Measurements from ENCODE around the gene WDR53. TPM values are rescaled to one million over a fixed set of nuclear protein-coding genes. Genes with fewer than 3 reads are reported as not detected.
"Not testable (repeated sequence)": the region's sequence is repeated elsewhere in the genome, so short reads cannot be mapped to it uniquely, and the experiment has no call there.

The WDR53 gene
- 10 to 100 TPM; 27.3 to 27.5 TPM for total RNA-seq

- Mint-ChIP-seq H3K4me3 (peak within 1 kb of the TSS; percentile 97), H3K4me1 (peaks cover 38% of the 10 kb centered on the region), H3K27me3 (no peaks in the 10 kb centered on the region)
These were observed at the start of gene WDR53, which contains the start of gene FBXO45 for GRCh38 chr3:196568246-196569002. WDR53 (minus strand) TSS chr3:196568554; CDS start chr3:196561475, 7,079 bp downstream. FBXO45 (plus strand) TSS chr3:196568660; CDS start chr3:196568985, 325 bp downstream.

GRCh38 chr3:196617256-196617655, 48.9 kb upstream of the WDR53 start:
- peaks cover 1% of the 10 kb centered on the region for H3K9me3 Mint-ChIP-seq

More at GRCh38 chr3:196568246-196569002, at the start of gene WDR53, which contains the start of gene FBXO45:
- DNase-seq = peak; percentile 96
- Mint-ChIP-seq H3K27ac (peak within 1 kb of the TSS; percentile 96), H3K36me3 (peaks cover 15% of the 10 kb centered on the region), H3K9me3 (no peaks in the 10 kb centered on the region)

GRCh38 chr3:196615234-196615633, 46.9 kb upstream of the WDR53 start:
- H3K4me1 Mint-ChIP-seq = peaks cover 24% of the 10 kb centered on the region
- DNase-seq, H3K27me3 Mint-ChIP-seq, H3K27ac Mint-ChIP-seq, H3K9me3 Mint-ChIP-seq, H3K36me3 Mint-ChIP-seq, H3K4me3 Mint-ChIP-seq: not testable (repeated sequence)

More at GRCh38 chr3:196617256-196617655, 48.9 kb upstream of the WDR53 start:
- H3K27ac Mint-ChIP-seq = no peak overlapping the region
- no peaks in the 10 kb centered on the region for H3K27me3 Mint-ChIP-seq
- H3K36me3 Mint-ChIP-seq = no peaks in the 10 kb centered on the region
- H3K4me3 Mint-ChIP-seq = no peak overlapping the region
- peaks cover 24% of the 10 kb centered on the region for H3K4me1 Mint-ChIP-seq
- no peak for DNase-seq

GRCh38 chr3:196611761-196612483, 43.6 kb upstream of the WDR53 start:
- peak overlapping the region; percentile 73 for H3K27ac Mint-ChIP-seq
- no peak overlapping the region for H3K4me3 Mint-ChIP-seq
- peaks cover 24% of the 10 kb centered on the region for H3K4me1 Mint-ChIP-seq
- H3K36me3 Mint-ChIP-seq = no peaks in the 10 kb centered on the region
- H3K9me3 Mint-ChIP-seq = peaks cover 1% of the 10 kb centered on the region
- H3K27me3 Mint-ChIP-seq = no peaks in the 10 kb centered on the region
- no peak for DNase-seq

GRCh38 chr3:196609805-196610515, 41.6 kb upstream of the WDR53 start:
- Mint-ChIP-seq H3K27ac (peak overlapping the region; percentile 68), H3K9me3 (peaks cover 1% of the 10 kb centered on the region), H3K4me3 (peak overlapping the region; percentile 14), H3K36me3 (no peaks in the 10 kb centered on the region), H3K27me3 (no peaks in the 10 kb centered on the region), H3K4me1 (peaks cover 24% of the 10 kb centered on the region)
- DNase-seq = no peak

GRCh38 chr3:196609343-196609775, 41.0 kb upstream of the WDR53 start:
- Mint-ChIP-seq H3K9me3 (peaks cover 1% of the 10 kb centered on the region), H3K36me3 (no peaks in the 10 kb centered on the region), H3K27ac (peak overlapping the region; percentile 68), H3K4me3 (peak overlapping the region; percentile 14), H3K4me1 (peaks cover 29% of the 10 kb centered on the region), H3K27me3 (no peaks in the 10 kb centered on the region)
- DNase-seq = peak; percentile 90

GRCh38 chr3:196608693-196609092, 40.3 kb upstream of the WDR53 start:
- Mint-ChIP-seq H3K27ac (no peak overlapping the region), H3K27me3 (no peaks in the 10 kb centered on the region), H3K4me1 (peaks cover 29% of the 10 kb centered on the region)

GRCh38 chr3:196604548-196604947, 36.2 kb upstream of the WDR53 start:
- Mint-ChIP-seq H3K27ac (no peak overlapping the region), H3K4me1 (peaks cover 7% of the 10 kb centered on the region), H3K4me3 (no peak overlapping the region), H3K27me3 (no peaks in the 10 kb centered on the region), H3K36me3 (no peaks in the 10 kb centered on the region), H3K9me3 (no peaks in the 10 kb centered on the region)
- peak; percentile 49 for DNase-seq

More at GRCh38 chr3:196608693-196609092, 40.3 kb upstream of the WDR53 start:
- Mint-ChIP-seq H3K4me3 (no peak overlapping the region), H3K36me3 (no peaks in the 10 kb centered on the region), H3K9me3 (peaks cover 1% of the 10 kb centered on the region)
- DNase-seq = no peak

GRCh38 chr3:196603683-196604082, 35.3 kb upstream of the WDR53 start:
- H3K27me3 Mint-ChIP-seq = no peaks in the 10 kb centered on the region
- H3K4me1 Mint-ChIP-seq = peaks cover 4% of the 10 kb centered on the region
- no peak for DNase-seq
- H3K27ac Mint-ChIP-seq = no peak overlapping the region
- H3K36me3 Mint-ChIP-seq = no peaks in the 10 kb centered on the region
- no peaks in the 10 kb centered on the region for H3K9me3 Mint-ChIP-seq
- H3K4me3 Mint-ChIP-seq = no peak overlapping the region

GRCh38 chr3:196602673-196603072, 34.3 kb upstream of the WDR53 start:
- Mint-ChIP-seq H3K27me3 (no peaks in the 10 kb centered on the region), H3K4me1 (peaks cover 6% of the 10 kb centered on the region), H3K36me3 (no peaks in the 10 kb centered on the region), H3K9me3 (no peaks in the 10 kb centered on the region), H3K27ac (no peak overlapping the region), H3K4me3 (no peak overlapping the region)
- DNase-seq = no peak

GRCh38 chr3:196600359-196600758, 32.0 kb upstream of the WDR53 start:
- DNase-seq = no peak

GRCh38 chr3:196599734-196600128, 31.4 kb upstream of the WDR53 start:
- Mint-ChIP-seq H3K4me1 (peaks cover 6% of the 10 kb centered on the region), H3K9me3 (no peaks in the 10 kb centered on the region), H3K27ac (no peak overlapping the region), H3K27me3 (peaks cover 9% of the 10 kb centered on the region), H3K36me3 (no peaks in the 10 kb centered on the region), H3K4me3 (no peak overlapping the region)
- no peak for DNase-seq

More at GRCh38 chr3:196600359-196600758, 32.0 kb upstream of the WDR53 start:
- Mint-ChIP-seq H3K4me3 (no peak overlapping the region), H3K27ac (no peak overlapping the region), H3K4me1 (peaks cover 6% of the 10 kb centered on the region), H3K36me3 (no peaks in the 10 kb centered on the region), H3K27me3 (peaks cover 9% of the 10 kb centered on the region), H3K9me3 (no peaks in the 10 kb centered on the region)

GRCh38 chr3:196597971-196598733, 29.8 kb upstream of the WDR53 start:
- not testable (repeated sequence) for H3K9me3 Mint-ChIP-seq, H3K27me3 Mint-ChIP-seq, H3K27ac Mint-ChIP-seq, H3K4me1 Mint-ChIP-seq, H3K36me3 Mint-ChIP-seq
- peak overlapping the region; percentile 66 for H3K4me3 Mint-ChIP-seq
- DNase-seq = peak; percentile 40

GRCh38 chr3:196596355-196596754, 28.0 kb upstream of the WDR53 start:
- no peak overlapping the region for H3K4me3 Mint-ChIP-seq
- H3K27ac Mint-ChIP-seq = no peak overlapping the region
- peaks cover 2% of the 10 kb centered on the region for H3K4me1 Mint-ChIP-seq
- no peaks in the 10 kb centered on the region for H3K9me3 Mint-ChIP-seq
- no peak for DNase-seq
- H3K27me3 Mint-ChIP-seq = peaks cover 9% of the 10 kb centered on the region
- no peaks in the 10 kb centered on the region for H3K36me3 Mint-ChIP-seq

Measured in activated naive CD8-positive, alpha-beta T cell treated with anti-CD3 and anti-CD28 coated beads for 36 hours (primary cell).